ENCODE data around the gene HYAL2. TPM values are rescaled to one million over a fixed set of nuclear protein-coding genes. Genes with fewer than 3 reads are reported as not detected.

Gene HYAL2
- total RNA-seq, 1 donor = 39.9 TPM

GRCh38 chr3:50331364-50331907 is 8.9 kb upstream of the HYAL2 start:
- no peak for DNase-seq (ENCODE audit: low read depth in 2 of 3, low spot score in 2 of 3)

GRCh38 chr3:50330330-50330729 is 7.8 kb upstream of the HYAL2 start:
- no peak for DNase-seq (ENCODE audit: low read depth in 2 of 3, low spot score in 2 of 3)

GRCh38 chr3:50327943-50328691 is 5.6 kb upstream of the HYAL2 start, which contains the start of gene TUSC2:
Gene TUSC2 (minus strand): TSS chr3:50328223. CDS start chr3:50328099, 124 bp downstream.
- peak; percentile 88 to 98 (median 96) for DNase-seq (ENCODE audit: low read depth in 2 of 3, low spot score in 2 of 3)

- no peak for DNase-seq (ENCODE audit: low read depth in 2 of 3, low spot score in 2 of 3)
Observed at GRCh38 chr3:50327129-50327528, 4.6 kb upstream of the HYAL2 start.

- no peak for DNase-seq (ENCODE audit: low read depth in 2 of 3, low spot score in 2 of 3)
Observed at GRCh38 chr3:50326182-50326541, 3.6 kb upstream of the HYAL2 start.

- DNase-seq (ENCODE audit: low read depth in 2 of 3, low spot score in 2 of 3) = no peak
Observed at GRCh38 chr3:50325497-50326181, 3.1 kb upstream of the HYAL2 start.

- DNase-seq (ENCODE audit: low read depth in 2 of 3, low spot score in 2 of 3) = no peak
Observed at GRCh38 chr3:50325113-50325480, 2.6 kb upstream of the HYAL2 start.

GRCh38 chr3:50324351-50325112 is 2.0 kb upstream of the HYAL2 start:
- peak in 2 of 3 donors; percentile 75 to 78 for DNase-seq (ENCODE audit: low read depth in 2 of 3, low spot score in 2 of 3)

GRCh38 chr3:50323614-50324199 is 1.2 kb upstream of the HYAL2 start:
- no peak for DNase-seq (ENCODE audit: low read depth in 2 of 3, low spot score in 2 of 3)

- no peak for DNase-seq (ENCODE audit: low read depth in 2 of 3, low spot score in 2 of 3)
Observed at GRCh38 chr3:50323092-50323600, 601 bp upstream of the HYAL2 start.

GRCh38 chr3:50322115-50322385 is 495 bp downstream of the HYAL2 start:
- no peak for DNase-seq (ENCODE audit: low read depth in 2 of 3, low spot score in 2 of 3)

- DNase-seq (ENCODE audit: low read depth in 2 of 3, low spot score in 2 of 3) = peak; percentile 62 to 92 (median 90)
Observed at GRCh38 chr3:50321336-50322114, 1.0 kb downstream of the HYAL2 start.

- peak in 2 of 3 donors; percentile 40 to 69 for DNase-seq (ENCODE audit: low read depth in 2 of 3, low spot score in 2 of 3)
Observed at GRCh38 chr3:50320853-50321335, 1.7 kb downstream of the HYAL2 start.

GRCh38 chr3:50319894-50320625 is 2.5 kb downstream of the HYAL2 start:
- no peak for DNase-seq (ENCODE audit: low read depth in 2 of 3, low spot score in 2 of 3)

GRCh38 chr3:50319181-50319893 is 3.2 kb downstream of the HYAL2 start:
- no peak for DNase-seq (ENCODE audit: low read depth in 2 of 3, low spot score in 2 of 3)

- peak in 1 of 3 donors; percentile 28 for DNase-seq (ENCODE audit: low read depth in 2 of 3, low spot score in 2 of 3)
Observed at GRCh38 chr3:50318615-50319014, 3.9 kb downstream of the HYAL2 start.

GRCh38 chr3:50318163-50318562 is 4.4 kb downstream of the HYAL2 start:
- DNase-seq (ENCODE audit: low read depth in 2 of 3, low spot score in 2 of 3) = no peak

- no peak for DNase-seq (ENCODE audit: low read depth in 2 of 3, low spot score in 2 of 3)
Observed at GRCh38 chr3:50317300-50317699, 5.2 kb downstream of the HYAL2 start.

Data from hematopoietic multipotent progenitor cell (in vitro differentiated cells).